GDM1 (cell line): ENCODE results near the gene ZFP3.
"Not testable (repeated sequence)": the region's sequence is repeated elsewhere in the genome, so short reads cannot be mapped to it uniquely, and the experiment has no call there.

Source experiments
- DNase-seq: peaks from one replicate; lab custom pipeline; 2025; lab: John Stamatoyannopoulos, UW

The ZFP3 gene

GRCh38 chr17:5138616-5139457 is 60.6 kb downstream of the ZFP3 start:
- no peak for DNase-seq

GRCh38 chr17:5139458-5139732 is 61.1 kb downstream of the ZFP3 start:
- no peak for DNase-seq

- DNase-seq = not testable (repeated sequence)
These were observed 64.6 kb downstream of the ZFP3 start for GRCh38 chr17:5142877-5143276.
